T-helper 2 cell (primary cell): Measurements from ENCODE around the gene NDP.
"Not testable (repeated sequence)": the region's sequence is repeated elsewhere in the genome, so short reads cannot be mapped to it uniquely, and the experiment has no call there.

ENCODE experiments used
- DNase-seq, 5 experiments: peaks; one replicate each; pipeline versions ENCODE4 v3.0.0 to v3.0.0-alpha.2; 2012 to 2022

The NDP gene

DNA sequence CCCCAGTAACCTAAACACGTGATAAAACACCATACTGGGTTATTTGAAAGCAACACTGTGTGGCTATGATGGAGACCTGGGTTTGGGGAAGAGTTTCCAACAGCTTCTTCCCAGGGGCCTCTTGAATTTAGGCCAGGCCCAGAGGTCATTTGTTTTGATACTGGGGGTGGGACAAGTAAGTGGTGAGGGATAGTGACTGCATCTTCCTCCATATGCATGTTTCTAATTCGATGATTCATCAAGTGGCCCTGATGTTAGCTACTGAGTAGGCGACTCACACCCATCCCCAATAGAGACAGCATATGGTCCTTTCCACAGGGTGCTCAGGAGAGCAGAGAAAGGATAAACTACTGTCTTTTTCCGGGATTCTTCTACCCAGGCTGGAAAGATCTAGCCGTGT is 2.7 kb downstream of the NDP start:
- DNase-seq, result no peak

DNA sequence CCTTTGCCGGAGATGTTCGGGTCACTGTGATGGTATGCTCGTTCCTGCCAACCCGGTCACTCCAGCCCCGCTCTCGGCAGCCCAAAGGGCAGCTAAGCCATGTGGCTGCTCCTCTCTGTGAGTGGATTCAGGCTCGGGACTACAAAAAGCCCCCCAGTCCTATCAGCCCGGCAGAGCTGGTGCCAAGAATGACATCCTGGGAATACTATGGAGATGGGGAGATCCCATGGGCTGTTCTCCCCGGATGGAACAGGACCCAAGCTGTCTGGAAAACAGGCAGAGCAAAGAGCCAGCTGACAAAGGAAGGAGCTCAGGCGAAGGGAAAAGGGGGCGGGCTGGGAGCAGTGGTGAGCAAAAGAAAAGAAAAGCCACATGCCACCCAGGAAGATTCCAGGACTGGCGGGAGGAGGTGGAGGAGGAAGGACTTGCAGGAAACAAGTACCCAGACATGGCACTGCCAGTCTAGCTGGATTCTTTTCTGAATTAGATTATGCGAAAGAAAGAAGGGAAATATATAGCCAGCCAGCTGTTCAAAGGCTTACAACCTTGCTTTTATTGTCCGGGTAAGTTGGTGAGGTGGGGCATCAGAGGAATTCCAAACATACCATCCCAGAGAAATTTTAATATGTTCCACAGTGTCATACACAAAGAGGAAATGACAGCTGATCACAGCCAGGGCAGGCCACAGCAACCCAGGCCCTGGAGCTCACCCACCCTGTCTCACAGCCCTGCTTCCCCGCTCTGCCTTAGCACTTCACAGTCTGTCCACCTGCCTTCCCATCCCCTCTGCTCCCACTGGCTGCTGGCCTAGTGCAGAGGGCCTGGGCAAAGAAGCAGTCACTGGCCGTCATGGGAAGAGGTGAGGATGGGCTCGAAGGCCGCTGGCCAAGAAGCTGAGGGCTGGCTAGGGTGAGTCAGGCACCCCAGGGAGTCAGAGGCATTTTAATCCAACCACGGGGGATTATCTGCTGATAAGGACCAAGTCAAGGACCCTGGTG is 3.4 kb downstream of the NDP start:
- DNase-seq, result no peak

DNA sequence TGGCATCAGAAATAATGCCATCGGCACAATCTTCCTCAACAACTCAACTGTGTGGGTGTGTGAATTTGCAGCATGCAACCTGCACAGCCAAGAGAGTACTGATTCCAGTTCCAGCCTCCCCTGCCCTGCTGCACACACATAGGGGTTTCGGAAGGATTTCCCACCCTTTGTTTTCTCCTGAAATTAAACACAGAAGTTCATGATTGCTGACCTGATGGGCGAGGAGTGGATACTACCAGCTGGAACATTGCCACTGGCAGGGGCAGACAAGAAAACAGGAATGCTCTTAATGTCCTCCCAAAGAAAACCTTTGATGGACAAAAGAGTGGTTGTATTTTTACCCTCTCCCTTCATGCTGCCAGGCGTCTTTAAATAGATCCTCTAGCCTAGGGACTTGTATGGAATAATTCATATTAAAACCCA is 4.8 kb downstream of the NDP start:
- DNase-seq, result no peak

DNA sequence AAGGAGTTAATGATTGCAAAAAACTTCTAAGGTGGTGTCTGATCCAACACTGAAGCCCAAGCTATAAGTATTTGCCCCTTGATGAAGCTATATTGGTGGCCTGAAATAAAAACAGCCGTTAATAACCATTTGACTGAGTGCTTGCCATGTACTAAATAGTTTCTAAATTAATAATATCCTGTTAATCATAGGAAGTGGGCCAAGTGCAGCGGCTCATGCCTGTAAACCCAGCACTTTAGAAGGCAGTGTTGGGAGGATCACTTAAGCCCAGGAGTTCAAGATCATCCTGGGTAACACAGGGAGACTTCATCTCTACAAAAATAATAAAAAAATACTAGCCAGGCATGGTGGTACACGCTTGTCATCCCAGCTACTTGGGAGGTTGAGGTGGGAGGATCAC is 8.3 kb downstream of the NDP start:
- DNase-seq, result no peak

DNA sequence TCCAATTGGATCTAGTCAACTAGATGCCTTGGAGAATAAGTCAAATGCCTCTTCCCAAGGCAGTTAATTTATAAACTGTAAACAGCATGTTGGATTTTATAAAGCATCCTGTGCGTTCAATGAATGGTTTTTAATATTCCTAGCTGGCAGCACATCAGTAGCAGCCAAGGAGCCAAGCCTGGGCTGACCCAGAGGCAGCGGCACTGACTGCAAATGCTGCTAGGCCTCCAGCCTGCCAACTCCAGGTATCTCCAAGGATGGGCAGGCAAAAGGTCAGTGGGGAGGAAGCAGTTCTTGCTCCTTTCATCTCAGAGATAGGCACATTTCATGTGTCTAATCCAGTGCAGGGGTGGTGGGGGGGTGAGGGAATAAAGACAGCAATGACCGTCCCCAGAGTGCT is 9.5 kb downstream of the NDP start:
- DNase-seq, result no peak

DNA sequence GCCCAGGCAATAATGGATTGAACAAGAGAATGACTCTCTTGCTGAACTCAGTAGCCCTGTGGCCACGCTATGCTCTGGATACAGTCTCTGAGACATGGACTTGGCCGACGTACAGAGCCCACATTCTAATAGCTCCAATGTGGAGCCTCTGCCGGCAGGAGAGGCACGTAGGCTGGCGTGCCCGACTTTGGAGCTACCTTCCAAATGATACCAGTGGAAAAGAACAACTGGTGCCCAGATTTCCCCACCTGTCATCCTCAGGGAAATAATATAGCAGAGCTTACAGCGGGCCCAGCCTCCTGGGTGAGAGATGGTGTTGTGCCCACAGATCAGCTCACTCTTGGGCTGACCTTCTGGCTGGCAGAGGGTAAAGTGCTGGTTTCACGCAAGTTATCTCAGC is 10.6 kb downstream of the NDP start:
- no peak for DNase-seq

DNA sequence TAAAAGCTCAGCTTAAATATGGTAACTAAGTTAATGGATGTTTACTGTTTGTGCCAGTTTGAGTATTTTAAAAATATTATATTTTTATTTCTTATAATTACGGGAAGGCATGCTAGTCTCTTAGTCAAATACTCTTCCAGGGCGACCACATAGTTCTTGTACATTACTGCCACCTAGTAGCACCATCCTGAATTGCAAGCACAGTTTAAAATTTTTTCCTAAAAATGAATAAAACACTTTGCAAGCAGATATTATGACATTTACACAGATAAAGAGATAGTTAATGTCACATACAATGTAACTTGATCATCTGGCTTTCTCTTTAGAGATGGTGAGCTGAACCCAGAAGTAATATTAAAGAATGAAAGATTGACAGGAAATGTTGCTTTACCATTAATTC is 11.5 kb downstream of the NDP start:
- no peak for DNase-seq

DNA sequence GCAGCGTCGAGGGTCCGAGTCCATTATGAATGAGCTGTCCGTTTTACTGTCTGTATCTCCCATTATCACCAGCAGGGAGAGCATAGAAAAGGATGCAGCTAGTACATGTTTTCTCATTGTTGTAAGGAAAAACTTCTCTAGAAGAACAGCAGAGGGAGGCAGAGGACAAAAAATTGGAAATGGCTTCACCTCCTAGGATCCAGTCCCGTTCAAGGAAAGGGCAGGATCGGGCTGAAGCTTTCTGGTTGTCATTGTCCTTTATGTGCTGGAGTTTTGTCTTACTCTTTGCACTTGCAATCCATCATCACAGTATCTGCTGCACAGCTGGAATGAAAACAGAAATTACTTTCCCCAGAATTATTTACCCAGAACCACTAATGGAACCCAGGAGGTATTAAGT is 14.7 kb downstream of the NDP start:
- peak in 2 of 5 experiments; percentile 28 to 68 for DNase-seq

DNA sequence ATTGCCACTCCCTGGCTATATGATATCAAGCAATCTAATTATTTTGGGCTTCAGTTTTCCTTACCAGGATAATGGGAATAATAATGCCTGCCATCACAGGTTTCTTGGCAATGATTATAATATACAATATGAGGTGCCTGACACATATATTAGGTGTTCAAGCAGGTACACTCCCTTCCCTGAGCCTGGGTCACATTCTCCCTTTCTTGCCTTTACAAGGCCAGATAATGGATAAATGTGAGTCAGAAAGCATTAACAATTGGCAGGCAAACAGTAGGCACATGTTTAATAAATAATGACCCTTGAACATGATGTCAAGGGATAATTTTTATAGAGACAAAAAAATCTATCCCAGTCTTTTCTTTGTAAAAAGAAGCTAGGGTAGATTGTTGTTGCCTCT is 17.2 kb downstream of the NDP start:
- DNase-seq, result no peak

DNA sequence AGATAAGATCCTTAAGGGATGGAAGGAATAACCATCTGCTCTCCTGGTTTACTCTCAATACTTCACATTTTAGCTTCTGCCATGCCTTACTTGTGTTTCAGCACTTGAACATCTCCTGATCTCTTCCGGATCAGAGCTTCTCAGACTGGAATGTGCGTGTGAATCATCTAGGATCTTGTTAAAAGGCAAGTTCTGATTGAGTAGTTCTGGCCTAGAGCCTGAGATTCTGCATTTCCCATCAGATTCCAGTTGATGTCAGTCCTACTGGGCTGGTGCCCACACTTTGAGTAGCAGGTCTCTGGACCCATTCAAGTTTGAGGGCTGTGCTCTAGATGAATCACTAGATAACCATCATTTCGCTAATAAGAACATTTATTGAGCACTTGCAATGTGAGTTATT is 20.0 kb downstream of the NDP start:
- DNase-seq, result no peak

DNA sequence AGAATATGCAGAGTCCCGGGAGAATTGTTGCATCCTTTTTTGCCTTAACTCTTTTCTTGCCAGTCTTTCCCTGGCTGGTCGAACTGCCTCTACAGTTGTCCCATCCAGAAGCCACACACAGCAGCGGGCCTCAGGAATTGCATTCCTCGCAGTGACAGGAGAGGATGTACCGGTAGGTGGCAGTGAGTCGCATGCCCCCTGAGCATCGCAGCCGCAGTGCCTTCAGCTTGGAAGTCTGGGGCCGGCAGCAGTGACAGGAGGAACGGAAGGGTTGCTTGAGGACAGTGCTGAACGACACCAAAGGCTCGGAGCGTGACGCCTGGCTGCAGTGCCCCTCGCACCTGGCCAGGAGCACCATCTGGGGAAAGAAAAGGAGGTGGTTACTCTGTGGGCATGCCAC is 23.5 kb downstream of the NDP start:
- DNase-seq, result peak in 3 of 5 experiments; percentile 2 to 54 (median 6)

DNA sequence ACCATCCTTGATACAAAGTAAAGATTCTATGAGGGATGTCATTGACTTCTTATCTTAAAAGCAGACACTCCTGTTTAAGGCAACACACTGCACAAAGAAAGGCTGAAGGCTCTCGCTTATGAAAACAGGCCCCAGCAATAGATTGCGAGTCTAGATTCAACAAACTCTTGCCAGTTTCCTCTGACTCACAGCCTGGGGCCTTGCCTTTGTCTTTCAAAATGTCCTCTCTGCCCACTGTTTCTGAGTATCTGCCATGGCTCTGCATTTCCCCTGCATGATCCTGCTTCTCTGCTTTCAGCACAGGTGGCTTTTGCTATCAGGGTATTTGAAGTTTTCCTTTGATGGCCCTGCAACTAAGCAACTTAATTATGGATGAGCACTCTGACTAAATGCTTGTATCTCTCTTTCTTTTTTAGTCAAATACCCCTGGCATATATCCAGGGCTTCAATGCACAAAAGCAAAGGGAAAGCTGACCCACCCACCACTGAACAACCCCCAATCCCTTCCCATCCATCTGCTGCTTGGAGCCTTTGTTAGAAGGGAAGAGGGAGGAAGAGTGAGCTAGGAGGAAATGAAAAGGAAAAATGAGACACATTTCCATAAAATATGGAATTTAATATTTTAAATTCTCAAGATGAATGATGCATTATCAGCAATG is 32.2 kb downstream of the NDP start:
- no peak for DNase-seq

DNA sequence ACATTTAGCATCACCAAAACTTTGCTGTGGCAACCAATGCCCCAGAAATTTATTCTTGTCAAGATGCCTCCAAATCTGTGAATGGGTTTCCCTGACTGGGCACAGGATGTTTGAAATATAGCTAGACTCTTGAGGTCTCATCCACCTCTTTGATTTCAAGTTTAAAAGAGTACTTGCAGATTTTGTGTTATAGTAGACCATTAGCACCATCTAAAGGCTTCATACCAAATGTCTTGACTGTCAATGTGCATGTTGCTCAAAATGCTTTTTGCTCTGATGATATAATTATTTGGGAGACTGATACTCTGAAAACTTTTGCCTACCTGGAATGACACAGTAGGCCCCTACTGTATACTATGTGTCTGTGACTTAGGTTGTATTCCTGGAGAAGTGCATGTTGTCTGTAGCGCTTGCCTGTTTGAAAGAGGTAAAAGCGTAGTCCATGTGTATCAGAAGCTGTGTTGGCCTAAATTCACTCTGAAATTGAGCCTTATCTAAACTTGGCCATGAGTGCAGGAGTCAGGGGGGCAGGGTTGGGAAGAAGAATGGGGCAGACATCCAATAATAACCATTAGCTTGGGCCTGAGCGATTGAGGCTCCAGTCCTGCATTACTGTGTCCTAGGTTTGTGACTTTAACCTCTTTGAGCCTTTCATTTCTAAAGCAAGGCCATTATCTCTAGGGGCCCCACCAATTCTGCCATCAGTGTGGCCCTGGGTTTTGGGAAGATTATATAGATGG is 33.8 kb downstream of the NDP start:
- peak in 1 of 5 experiments; percentile 54 for DNase-seq

DNA sequence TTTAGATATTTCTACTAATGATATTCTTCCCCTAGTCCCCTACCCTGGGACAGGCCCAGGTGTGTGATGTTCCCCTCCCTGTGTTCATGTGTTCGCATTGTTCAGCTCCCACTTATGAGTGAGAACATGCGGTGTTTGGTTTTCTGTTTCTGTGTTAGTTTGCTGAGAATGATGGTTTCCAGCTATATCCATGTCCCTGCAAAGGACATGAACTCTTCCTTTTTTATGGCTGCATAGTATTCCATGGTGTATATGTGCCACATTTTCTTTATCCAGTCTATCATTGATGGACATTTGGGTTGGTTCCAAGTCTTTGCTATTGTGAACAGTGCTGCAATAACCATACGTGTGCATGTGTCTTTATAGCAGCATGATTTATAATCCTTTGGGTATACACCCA is 51.2 kb downstream of the NDP start:
- not testable (repeated sequence) for DNase-seq

DNA sequence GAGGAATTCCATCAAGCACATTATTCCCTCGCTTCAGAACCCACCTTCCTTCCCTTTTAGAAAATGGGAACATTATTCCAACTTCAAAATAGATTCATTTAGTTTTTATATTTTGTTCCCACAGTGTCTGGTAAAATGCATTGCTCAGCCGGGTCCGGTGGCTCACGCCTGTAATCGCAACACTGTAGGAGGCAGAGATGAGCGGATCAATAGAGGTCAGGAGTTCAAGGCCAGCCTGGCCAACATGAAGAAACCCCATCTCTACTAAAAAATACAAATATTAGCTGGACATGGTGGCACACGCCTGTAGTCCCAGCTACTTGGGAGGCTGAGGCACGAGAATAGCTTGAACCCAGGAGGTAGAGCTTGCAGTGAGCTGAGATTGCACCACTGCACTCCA is 62.4 kb downstream of the NDP start:
- DNase-seq, result not testable (repeated sequence)

DNA sequence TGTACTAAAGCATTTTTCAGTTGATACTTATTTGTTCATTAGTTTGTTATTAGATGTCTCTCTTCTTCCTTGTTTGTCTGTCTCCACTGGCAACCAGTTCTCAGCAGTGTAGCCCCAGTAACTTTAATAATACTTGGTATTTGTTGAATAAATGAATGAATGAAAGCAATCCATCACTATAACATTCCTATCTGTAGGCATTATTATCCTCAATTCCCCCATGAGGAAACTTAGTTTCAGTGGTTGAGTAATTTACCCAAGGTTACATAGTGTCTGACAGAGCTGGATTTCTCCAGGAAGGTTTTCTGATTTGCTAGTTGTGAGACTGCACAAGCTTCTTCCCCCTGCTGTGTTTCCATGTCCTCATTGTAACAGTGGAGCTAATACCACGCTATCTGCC is 63.2 kb downstream of the NDP start:
- DNase-seq, result no peak

DNA sequence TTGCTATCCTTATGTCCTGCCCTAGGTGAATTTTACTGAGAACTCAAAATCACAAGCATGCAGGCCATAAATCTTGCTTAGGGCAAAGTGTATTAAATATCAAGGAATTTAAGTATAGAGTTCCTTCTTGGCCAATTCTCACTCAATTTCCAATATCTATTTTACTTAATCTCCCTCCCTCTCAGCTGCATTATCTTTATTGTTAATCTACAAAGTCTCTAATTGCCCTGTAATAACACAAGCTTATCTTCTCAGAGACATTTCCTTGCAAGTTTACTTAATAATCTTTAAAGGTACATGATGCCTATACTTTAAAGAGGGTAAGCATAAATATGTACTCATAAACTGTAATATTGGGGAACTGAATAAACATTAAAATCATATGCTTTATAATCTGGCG is 64.0 kb downstream of the NDP start:
- no peak for DNase-seq

DNA sequence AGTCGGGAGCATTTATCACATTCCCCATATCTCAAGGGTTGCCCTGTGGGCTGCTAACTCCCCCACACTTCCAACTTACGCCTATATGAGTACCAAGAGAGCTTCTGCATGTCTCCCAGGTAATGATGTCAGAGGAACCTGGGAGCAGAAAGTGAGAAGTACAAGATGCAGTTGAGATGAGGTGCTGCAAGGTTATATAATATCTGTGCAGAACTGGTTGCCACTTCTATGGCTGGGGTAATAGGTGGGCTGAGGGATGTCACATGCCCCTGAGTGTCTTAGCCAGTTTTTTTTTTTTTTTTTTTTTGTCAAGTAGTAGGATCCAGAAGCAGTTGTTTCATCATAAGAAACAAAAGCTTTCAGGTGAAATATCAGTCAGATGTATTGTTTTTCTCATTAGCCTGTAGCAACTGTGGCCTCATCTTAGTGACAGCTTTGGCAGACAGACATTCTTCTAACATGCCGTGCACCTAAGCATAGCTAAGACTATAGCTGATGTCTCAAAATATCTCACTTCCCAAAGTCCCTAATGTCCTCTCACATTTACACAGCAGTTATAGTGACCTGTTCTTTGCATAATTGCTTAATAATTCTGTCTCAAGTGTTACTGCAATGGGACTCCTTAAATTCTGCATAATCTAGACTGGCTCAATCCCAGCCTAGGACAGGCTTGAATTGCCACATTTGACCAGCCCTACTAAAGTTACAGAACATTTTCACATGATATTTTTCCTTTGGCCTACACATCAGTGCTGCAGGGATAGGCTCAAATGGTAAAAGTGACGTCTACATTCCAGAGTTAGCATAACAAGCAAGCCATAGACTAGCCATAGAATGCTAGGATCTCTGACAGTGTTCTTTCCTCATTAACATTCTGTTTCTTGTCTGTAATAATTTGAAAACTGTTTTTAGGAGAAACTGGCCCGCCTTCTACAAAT is 73.0 kb downstream of the NDP start:
- no peak for DNase-seq
